Measurements from ENCODE around the gene FAM53C.
A peak's percentile ranks its signal among the peaks of the same experiment; 100 is the strongest.

Gene FAM53C

DNA sequence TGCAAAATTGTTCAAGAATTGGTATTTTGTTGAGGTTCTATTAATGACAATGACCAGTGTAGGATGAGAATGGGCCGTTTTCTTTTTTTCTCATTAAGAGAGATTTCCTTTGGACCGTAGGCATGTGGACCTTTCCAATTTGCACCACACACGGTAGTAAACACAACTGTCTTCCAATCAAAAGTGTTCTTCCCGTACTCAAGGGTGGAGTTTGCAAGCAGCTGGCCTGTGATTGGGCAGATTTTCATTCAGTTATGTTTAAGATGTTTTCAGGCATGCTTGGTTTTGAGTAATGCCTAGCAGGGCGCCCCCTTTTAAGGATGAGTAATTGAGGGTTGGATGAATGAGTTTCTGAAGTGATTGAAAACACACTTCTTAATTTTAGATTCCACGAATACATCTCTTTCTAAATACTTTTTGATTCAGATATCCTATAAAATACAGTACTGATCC, 16.9 kb downstream of the FAM53C start:
- TF ChIP-seq, protein P1, sequence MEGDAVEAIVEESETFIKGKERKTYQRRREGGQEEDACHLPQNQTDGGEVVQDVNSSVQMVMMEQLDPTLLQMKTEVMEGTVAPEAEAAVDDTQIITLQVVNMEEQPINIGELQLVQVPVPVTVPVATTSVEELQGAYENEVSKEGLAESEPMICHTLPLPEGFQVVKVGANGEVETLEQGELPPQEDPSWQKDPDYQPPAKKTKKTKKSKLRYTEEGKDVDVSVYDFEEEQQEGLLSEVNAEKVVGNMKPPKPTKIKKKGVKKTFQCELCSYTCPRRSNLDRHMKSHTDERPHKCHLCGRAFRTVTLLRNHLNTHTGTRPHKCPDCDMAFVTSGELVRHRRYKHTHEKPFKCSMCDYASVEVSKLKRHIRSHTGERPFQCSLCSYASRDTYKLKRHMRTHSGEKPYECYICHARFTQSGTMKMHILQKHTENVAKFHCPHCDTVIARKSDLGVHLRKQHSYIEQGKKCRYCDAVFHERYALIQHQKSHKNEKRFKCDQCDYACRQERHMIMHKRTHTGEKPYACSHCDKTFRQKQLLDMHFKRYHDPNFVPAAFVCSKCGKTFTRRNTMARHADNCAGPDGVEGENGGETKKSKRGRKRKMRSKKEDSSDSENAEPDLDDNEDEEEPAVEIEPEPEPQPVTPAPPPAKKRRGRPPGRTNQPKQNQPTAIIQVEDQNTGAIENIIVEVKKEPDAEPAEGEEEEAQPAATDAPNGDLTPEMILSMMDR (IDR thresholded peaks at IDR 0.05), result no peak
- no peaks in the 10 kb centered on the region for H3K27me3 ChIP-seq
- H3K4me1 ChIP-seq (ENCODE audit: control insufficient read depth in 1 of 2, insufficient read depth in 1 of 2, low read depth in 1 of 2, low read length in 1 of 2), result peaks cover 49% of the 10 kb centered on the region in 2 experiments
- H3K27ac ChIP-seq, result peak overlapping the region; percentile 93
- no peaks in the 10 kb centered on the region for H3K9me3 ChIP-seq
- H3K36me3 ChIP-seq, result peaks cover 13% of the 10 kb centered on the region
- peak overlapping the region; percentile 91 to 99 for H3K4me3 ChIP-seq (ENCODE audit: low read depth in 1 of 2, low read length in 1 of 2)

DNA sequence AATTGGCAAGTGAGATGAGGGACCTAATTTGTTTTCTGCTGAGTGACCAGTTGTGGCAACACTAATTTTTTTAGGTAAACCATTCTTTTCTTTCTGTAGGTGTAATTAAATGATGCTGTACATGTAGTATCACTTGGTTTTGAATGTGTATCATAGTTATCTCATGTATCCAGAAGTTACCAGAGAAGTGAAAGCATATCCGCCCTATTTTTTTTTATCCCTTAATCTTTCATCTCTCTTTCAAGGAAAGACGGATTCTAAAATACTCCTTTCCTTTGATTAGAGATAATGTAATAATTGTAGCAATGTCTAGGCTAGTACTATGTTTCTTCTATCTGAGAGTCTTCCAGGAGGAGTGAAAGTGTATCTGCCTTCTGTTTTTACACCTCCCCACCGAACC, 21.6 kb downstream of the FAM53C start:
- no peaks in the 10 kb centered on the region for H3K9me3 ChIP-seq
- H3K4me1 ChIP-seq (ENCODE audit: control insufficient read depth in 1 of 2, insufficient read depth in 1 of 2, low read depth in 1 of 2, low read length in 1 of 2), result peaks cover 25 to 28% of the 10 kb centered on the region in 2 experiments
- TF ChIP-seq, protein P1 (IDR thresholded peaks at IDR 0.05), result no peak
- H3K36me3 ChIP-seq, result no peaks in the 10 kb centered on the region
- no peaks in the 10 kb centered on the region for H3K27me3 ChIP-seq
- no peak overlapping the region for H3K4me3 ChIP-seq (ENCODE audit: low read depth in 1 of 2, low read length in 1 of 2)
- H3K27ac ChIP-seq, result peak overlapping the region; percentile 42

DNA sequence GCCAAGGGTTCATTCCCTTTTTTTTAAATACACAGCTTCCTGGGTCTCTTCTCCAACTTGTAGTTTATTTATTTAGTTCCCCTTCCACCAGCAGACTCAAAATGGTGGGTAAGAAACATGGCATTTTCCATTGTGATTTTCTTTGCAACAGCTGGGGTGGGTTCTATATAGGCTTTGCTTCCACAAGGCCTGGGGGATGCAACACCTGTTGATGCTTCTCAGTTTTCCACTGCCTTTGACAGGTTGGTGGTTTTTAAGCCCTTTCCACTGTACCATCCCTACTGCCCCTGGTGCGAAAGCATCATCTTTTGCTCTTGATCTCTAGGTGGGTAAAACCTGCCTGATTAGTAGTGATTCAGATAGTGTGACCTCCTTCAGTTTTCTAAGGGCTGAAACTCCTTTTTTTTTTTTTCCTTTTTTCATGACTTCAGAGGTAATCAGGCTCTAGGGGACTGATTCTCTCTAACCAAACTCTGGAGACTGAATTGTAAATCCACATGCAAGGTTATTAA, 22.9 kb downstream of the FAM53C start:
- Histone ChIP-seq H3K4me3 (ENCODE audit: low read depth in 1 of 2, low read length in 1 of 2) (no peak overlapping the region), H3K27ac (peak overlapping the region; percentile 59), H3K9me3 (no peaks in the 10 kb centered on the region), H3K36me3 (no peaks in the 10 kb centered on the region), H3K4me1 (ENCODE audit: control insufficient read depth in 1 of 2, insufficient read depth in 1 of 2, low read depth in 1 of 2, low read length in 1 of 2) (peaks cover 11 to 14% of the 10 kb centered on the region in 2 experiments), H3K27me3 (no peaks in the 10 kb centered on the region)
- TF ChIP-seq, protein P1 (IDR thresholded peaks at IDR 0.05), result no peak

GRCh38 chr5:138364576-138364975, 26.5 kb downstream of the FAM53C start:
- no peaks in the 10 kb centered on the region for H3K9me3 ChIP-seq
- H3K27me3 ChIP-seq, result no peaks in the 10 kb centered on the region
- H3K4me3 ChIP-seq (ENCODE audit: low read depth in 1 of 2, low read length in 1 of 2), result no peak overlapping the region
- TF ChIP-seq, protein P1 (IDR thresholded peaks at IDR 0.05), result no peak
- no peaks in the 10 kb centered on the region for H3K36me3 ChIP-seq
- peaks cover 39 to 47% of the 10 kb centered on the region in 2 experiments for H3K4me1 ChIP-seq (ENCODE audit: control insufficient read depth in 1 of 2, insufficient read depth in 1 of 2, low read depth in 1 of 2, low read length in 1 of 2)
- H3K27ac ChIP-seq, result no peak overlapping the region

DNA sequence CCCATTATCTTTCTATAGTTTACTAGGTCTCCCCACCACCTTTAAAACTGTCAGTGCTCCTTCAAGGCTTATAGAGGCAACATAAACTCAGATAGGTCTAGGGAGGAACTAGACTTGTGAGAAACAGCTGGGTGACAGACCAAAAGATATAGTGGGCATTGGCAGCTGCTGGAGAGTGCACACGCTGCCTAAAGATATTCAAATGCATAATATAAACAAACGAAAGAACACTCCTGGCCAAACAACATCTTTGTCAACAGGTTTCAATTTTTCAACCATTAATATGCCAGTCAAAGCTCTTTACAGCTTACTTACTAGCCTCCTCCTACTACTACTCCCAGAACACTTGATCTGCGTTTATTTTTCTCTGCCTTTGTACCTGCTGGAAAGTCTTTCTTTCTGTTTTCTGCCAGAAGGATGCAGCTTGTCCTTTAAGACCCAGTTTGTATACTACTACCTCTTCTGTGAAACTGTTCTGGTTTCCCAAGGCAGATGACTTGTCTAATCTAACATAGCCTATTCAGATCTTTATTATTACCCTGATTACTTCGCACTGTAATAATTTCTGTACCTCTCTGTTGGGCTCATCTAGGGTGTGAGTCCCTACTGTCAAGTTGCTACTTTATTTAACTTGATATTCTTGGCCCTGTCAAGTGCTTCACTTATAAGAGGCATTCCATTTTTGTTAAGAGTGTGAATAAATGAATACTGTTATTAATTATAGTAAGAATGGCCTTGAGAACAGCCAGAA, 28.7 kb downstream of the FAM53C start:
- no peak overlapping the region for H3K4me3 ChIP-seq (ENCODE audit: low read depth in 1 of 2, low read length in 1 of 2)
- TF ChIP-seq, protein P1 (IDR thresholded peaks at IDR 0.05), result no peak
- H3K27me3 ChIP-seq, result no peaks in the 10 kb centered on the region
- H3K27ac ChIP-seq, result peak overlapping the region; percentile 90
- no peaks in the 10 kb centered on the region for H3K36me3 ChIP-seq
- H3K4me1 ChIP-seq (ENCODE audit: control insufficient read depth in 1 of 2, insufficient read depth in 1 of 2, low read depth in 1 of 2, low read length in 1 of 2), result peaks cover 54 to 62% of the 10 kb centered on the region in 2 experiments
- no peaks in the 10 kb centered on the region for H3K9me3 ChIP-seq
